Fibroblast of the aortic adventitia (primary cell): ENCODE results near the gene UCP3. TPM values are rescaled to one million over a fixed set of nuclear protein-coding genes. Genes with fewer than 3 reads are reported as not detected.

Source experiments
- DNase-seq: peaks from one replicate; pipeline ENCODE4 v3.0.0-alpha.2; 2010; ENCODE audit warnings: low read depth
- H3K4me3 ChIP-seq: 2 replicates; pipeline ENCODE4 v1.5.1; 2011; ENCODE audit warnings: low read depth, mild to moderate bottlenecking, control low read depth, low read length, moderate library complexity
- total RNA-seq: library from RNA; depleted of rRNA; stranded (reverse); fragments of >200 nt; gene quantifications from 2 replicates; pipeline ENCODE4 v1.2.3, GENCODE V29; 2012; ENCODE audit warnings: low replicate concordance
- TF ChIP-seq, protein P1 (sequence below): IDR thresholded peaks from 2 replicates; pipeline ENCODE4 v1.5.1; 2011; ENCODE audit warnings: mild to moderate bottlenecking, low read length, control low read depth, inconsistent platforms; ENCODE audit not compliant: insufficient read depth

UCP3 gene
- total RNA-seq, 1 donor = 0.54 TPM

DNA sequence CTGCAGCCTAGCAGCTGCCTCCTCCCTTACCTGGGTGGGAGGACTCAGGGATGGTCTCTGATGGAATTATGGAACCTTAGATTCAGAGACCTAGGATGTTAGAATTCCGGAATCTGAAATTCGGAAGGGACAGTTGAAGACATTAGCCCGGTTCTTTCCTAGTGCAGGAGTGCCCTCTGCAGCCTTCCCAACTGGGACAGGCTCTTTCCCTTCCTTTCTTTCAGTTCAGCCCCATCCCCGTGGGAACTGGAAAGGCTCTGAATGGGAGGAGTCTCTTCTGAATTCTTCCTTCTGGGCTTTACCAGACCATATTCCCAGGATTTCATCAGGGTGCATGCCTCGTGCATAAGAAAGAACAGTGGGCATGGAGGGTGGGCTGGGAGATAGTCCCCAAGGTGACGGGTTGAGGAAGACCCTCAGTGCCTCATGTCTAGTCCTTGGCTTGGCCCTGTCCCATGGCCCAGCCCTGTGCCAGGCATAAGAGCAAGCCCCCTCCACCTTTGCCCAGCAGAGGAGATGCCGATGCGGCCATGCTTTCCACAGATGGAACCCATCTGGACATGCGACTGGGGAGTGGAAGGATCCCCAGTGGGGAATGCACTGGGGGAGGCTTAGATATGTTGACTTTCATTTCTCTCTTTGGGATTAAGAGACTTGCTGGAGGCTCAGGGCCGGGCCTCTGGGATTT lies 43.7 kb downstream of the UCP3 start:
- TF ChIP-seq, protein P1, sequence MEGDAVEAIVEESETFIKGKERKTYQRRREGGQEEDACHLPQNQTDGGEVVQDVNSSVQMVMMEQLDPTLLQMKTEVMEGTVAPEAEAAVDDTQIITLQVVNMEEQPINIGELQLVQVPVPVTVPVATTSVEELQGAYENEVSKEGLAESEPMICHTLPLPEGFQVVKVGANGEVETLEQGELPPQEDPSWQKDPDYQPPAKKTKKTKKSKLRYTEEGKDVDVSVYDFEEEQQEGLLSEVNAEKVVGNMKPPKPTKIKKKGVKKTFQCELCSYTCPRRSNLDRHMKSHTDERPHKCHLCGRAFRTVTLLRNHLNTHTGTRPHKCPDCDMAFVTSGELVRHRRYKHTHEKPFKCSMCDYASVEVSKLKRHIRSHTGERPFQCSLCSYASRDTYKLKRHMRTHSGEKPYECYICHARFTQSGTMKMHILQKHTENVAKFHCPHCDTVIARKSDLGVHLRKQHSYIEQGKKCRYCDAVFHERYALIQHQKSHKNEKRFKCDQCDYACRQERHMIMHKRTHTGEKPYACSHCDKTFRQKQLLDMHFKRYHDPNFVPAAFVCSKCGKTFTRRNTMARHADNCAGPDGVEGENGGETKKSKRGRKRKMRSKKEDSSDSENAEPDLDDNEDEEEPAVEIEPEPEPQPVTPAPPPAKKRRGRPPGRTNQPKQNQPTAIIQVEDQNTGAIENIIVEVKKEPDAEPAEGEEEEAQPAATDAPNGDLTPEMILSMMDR = no peak
- DNase-seq = peak; percentile 31
- H3K4me3 ChIP-seq = no peak overlapping the region

DNA sequence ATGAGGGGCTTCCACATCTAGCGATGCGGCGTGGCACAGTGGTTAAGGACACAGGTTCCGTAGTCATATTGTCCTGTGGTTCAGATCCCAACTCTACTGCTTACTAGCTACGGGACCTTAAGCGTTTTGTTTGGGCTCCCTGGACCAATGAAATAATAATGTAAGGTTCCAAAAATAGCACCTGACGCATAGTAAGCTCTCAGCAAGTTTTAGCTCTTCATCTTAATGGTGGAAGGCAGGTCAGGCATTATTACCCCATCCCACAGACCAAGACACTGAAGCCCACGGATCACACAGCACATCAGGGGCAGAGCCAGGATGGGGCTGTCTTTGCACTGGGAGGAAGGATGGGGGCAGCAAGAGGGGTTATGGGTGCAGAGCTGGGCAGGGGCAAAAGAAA lies 45.0 kb downstream of the UCP3 start:
- TF ChIP-seq, protein P1 = no peak
- DNase-seq = no peak
- no peak overlapping the region for H3K4me3 ChIP-seq

DNA sequence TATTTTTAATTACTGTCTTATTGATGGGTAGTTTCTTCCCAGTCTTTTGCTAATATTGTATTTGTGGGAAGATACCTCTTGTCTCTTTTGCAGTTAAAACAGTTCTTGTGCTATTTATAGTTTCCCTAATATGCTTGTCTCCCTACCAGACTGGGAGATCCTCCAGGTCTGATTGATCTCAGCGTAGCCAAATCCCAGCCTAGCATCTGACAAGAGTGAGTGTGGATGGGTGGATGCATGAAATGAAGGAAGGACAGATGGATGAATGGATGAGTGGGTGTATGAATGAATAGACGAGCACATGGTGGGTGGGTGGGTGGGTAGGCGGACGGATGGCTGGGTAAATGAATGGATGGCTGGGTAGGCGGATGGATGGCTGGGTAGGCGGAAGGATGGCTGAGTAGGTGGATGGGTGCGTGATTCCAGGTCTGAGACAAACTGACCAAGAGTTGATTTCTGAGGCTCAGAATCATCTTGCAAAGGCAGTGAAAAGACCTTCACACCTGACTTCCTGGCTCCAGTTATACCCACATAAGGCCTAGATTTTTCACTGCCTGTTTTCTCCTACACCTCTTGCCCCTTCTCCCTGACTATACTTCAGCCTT lies 46.7 kb downstream of the UCP3 start:
- no peak for DNase-seq
- H3K4me3 ChIP-seq = no peak overlapping the region
- TF ChIP-seq, protein P1 = no peak

DNA sequence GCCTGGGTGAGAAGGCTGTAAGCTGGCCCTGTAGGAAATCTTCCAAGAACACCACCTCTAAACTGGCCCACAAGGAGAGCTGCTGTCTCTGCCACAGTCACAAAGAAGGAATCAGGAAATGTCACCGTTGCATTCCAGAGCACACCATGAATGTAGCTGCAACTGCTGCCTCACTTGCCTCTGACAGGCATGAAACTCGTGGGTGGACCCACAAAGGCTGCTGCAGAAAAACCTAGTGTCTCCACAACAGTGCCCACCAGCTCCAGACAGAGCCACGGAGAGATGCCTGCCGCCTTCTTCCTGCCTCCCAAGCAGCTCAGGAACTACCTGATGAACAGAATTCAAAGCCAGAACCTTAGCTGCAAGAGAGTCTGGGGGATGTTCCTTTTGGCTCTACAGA lies 47.6 kb downstream of the UCP3 start:
- peak; percentile 10 for DNase-seq
- H3K4me3 ChIP-seq = no peak overlapping the region
- TF ChIP-seq, protein P1 = no peak

DNA sequence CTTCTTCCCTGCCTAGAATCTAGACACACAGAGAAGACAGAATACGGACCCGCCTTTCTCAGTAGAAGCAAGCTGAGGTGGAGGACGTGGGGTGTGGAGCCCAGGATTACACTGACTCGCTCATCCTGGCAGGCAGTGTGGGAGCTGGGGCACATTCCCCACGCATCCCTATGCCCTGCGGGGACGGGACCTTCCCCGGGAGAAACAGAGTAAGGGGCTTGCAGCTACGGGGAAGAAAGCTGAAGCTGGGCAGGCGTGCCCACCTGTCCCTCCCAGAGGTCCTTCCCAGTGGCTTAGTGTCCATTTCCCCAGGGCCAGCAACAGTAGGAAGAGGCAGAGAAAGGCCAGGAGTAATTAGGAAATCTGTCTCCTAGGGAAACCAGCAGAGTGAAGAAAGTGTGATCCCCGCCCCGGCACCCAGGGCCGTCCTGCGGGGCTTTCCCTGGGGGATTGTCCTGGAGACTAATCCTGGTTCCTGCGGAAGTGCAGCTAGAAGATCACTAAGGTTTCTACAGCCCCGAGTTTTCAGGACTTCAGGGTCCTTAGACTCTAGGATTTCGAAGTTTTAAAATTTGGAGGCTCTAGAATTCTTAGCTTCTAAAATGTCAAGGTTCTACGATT lies 50.3 kb downstream of the UCP3 start:
- no peak for DNase-seq
- TF ChIP-seq, protein P1 = no peak
- H3K4me3 ChIP-seq = no peak overlapping the region

DNA sequence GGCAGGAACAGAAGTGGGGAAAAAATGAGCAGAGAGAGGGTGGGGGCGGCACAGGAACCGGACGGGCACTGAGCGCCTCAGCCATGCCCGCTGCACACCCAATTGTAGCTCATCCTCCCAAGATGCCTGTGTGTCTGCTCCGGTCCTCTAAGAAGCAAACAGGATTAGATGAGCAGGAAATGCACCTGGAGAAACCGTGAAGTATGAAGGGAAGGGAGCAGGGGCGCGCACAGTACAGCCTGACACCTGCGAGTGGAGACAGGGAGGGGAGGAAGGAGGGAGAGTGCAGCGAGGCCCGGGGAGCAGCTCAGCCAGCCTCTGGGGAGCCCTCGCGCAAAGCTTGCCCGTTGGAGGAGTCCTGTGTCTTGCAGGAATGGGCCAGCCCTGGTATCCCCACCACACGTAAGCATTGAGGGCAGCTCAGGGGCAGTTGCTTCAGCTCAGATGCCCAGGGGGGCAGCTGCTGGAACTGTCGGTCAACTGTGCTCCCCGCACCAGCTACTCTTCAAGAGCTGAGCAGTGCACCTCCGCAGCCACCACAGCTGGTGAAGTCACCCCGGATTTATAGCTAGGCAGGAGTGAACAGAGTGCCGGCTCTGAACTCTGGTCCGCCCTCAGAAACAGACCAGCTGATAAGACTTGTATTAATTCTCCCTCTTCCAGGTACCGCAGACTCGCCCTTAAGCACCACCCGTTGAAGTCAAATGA lies 51.1 kb downstream of the UCP3 start:
- H3K4me3 ChIP-seq = no peak overlapping the region
- TF ChIP-seq, protein P1 = no peak
- DNase-seq = no peak
